GM12878 (cell line): ENCODE data around the gene NEB.

ENCODE experiments used
- CHD2 ChIP-seq: IDR thresholded peaks from 2 replicates; pipeline ENCODE4 v1.6.1; 2011; ENCODE audit warnings: low read depth, low read length, improper control_type of control experiment, borderline replicate concordance
- CREB1 ChIP-seq: IDR thresholded peaks from 2 replicates; pipeline ENCODE4 v1.6.1; 2012; ENCODE audit warnings: low read depth, mild to moderate bottlenecking, inconsistent platforms
- EED ChIP-seq: sonication (generic); IDR thresholded peaks from 2 replicates; pipeline ENCODE4 v1.6.1; 2016; ENCODE audit warnings: antibody characterized with exemption, low read depth
- FOXM1 ChIP-seq: IDR thresholded peaks from 2 replicates; pipeline ENCODE4 v1.6.1; 2012; ENCODE audit warnings: low read depth, mild to moderate bottlenecking, inconsistent platforms, low read length, moderate library complexity
- MEF2B ChIP-seq: fragments of 450-650 bp; IDR thresholded peaks from 2 replicates; pipeline ENCODE4 v1.6.1; 2018; ENCODE audit warnings: mild to moderate bottlenecking, moderate library complexity; ENCODE audit not compliant: partially characterized antibody, poor library complexity, severe bottlenecking
- POLR2A ChIP-seq: IDR thresholded peaks from 2 replicates; pipeline ENCODE4 v1.6.1; 2011; ENCODE audit warnings: low read depth, mild to moderate bottlenecking, low read length
- POLR2AphosphoS5 ChIP-seq: IDR thresholded peaks from 2 replicates; pipeline ENCODE4 v1.6.1; 2011; ENCODE audit warnings: mild to moderate bottlenecking, low read length, inconsistent platforms
- TCF12 ChIP-seq: IDR thresholded peaks from 2 replicates; pipeline ENCODE4 v1.6.1; 2011; ENCODE audit warnings: low read depth, mild to moderate bottlenecking, low read length
- ZNF274 ChIP-seq: IDR thresholded peaks from one replicate; pipeline ENCODE4 v1.8.0; 2011; ENCODE audit not compliant: insufficient read length, insufficient read depth
- ZSCAN29 ChIP-seq: fragments of 450-650 bp; IDR thresholded peaks from 2 replicates; pipeline ENCODE4 v1.6.1; 2017; ENCODE audit warnings: mild to moderate bottlenecking, moderate library complexity
- TF ChIP-seq, protein P1 (sequence below), 3 experiments: IDR thresholded peaks in 2 of 3; conservative IDR thresholded peaks in 1 of 3; 2 replicates each; pipeline ENCODE4 v1.5.1; 2011; ENCODE audit warnings: low read depth in 3 of 3, low read length in 3 of 3, mild to moderate bottlenecking in 3 of 3, control low read depth in 2 of 3, moderate library complexity in 2 of 3, inconsistent platforms in 1 of 3, mixed read lengths in 1 of 3; ENCODE audit not compliant: control insufficient read depth in 2 of 3, insufficient read depth in 1 of 3; ENCODE audit errors: extremely low read depth in 1 of 3
- TF ChIP-seq, protein P2 (sequence below): fragments of 450-650 bp; IDR thresholded peaks from 2 replicates; pipeline ENCODE4 v1.6.1; 2017; ENCODE audit warnings: mild to moderate bottlenecking, moderate library complexity
- TF ChIP-seq, protein P3 (sequence below): fragments of 450-650 bp; IDR thresholded peaks from 2 replicates; pipeline ENCODE4 v1.6.1; 2016; ENCODE audit warnings: mild to moderate bottlenecking, moderate library complexity, borderline replicate concordance

DNA sequence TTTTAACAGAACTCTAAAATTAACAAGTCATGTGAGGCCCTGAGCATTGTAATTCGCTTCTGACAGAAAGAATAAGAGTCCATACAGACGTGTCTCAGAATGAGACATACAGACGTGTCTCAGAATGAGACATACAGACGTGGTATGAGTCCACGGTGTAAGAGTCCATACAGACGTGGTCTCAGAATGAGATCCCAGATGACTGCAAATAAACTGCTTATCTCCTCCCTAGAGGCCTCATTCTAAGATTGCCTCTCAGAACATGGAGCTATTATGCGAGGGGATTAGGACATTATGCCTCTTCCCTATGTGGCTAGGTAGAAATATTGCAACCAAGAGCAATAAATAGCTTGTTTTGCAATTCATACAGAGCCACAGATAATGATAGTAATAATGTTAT, 63.9 kb downstream of the NEB start:
- TF ChIP-seq ZNF274 (no peak), TCF12 (no peak), FOXM1 (no peak), ZSCAN29 (no peak), MEF2B (no peak), EED (no peak), CHD2 (no peak), POLR2AphosphoS5 (no peak), CREB1 (no peak), POLR2A (no peak)
- TF ChIP-seq, protein P1, sequence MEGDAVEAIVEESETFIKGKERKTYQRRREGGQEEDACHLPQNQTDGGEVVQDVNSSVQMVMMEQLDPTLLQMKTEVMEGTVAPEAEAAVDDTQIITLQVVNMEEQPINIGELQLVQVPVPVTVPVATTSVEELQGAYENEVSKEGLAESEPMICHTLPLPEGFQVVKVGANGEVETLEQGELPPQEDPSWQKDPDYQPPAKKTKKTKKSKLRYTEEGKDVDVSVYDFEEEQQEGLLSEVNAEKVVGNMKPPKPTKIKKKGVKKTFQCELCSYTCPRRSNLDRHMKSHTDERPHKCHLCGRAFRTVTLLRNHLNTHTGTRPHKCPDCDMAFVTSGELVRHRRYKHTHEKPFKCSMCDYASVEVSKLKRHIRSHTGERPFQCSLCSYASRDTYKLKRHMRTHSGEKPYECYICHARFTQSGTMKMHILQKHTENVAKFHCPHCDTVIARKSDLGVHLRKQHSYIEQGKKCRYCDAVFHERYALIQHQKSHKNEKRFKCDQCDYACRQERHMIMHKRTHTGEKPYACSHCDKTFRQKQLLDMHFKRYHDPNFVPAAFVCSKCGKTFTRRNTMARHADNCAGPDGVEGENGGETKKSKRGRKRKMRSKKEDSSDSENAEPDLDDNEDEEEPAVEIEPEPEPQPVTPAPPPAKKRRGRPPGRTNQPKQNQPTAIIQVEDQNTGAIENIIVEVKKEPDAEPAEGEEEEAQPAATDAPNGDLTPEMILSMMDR (IDR thresholded peaks at IDR 0.05 in 2 of 3, conservative IDR thresholded peaks at IDR 0.05 in 1 of 3; ENCODE audit: control insufficient read depth in 2 of 3, extremely low read depth in 1 of 3, insufficient read depth in 1 of 3, low read depth in 3 of 3, low read length in 3 of 3), result no peak
- TF ChIP-seq, protein P2, sequence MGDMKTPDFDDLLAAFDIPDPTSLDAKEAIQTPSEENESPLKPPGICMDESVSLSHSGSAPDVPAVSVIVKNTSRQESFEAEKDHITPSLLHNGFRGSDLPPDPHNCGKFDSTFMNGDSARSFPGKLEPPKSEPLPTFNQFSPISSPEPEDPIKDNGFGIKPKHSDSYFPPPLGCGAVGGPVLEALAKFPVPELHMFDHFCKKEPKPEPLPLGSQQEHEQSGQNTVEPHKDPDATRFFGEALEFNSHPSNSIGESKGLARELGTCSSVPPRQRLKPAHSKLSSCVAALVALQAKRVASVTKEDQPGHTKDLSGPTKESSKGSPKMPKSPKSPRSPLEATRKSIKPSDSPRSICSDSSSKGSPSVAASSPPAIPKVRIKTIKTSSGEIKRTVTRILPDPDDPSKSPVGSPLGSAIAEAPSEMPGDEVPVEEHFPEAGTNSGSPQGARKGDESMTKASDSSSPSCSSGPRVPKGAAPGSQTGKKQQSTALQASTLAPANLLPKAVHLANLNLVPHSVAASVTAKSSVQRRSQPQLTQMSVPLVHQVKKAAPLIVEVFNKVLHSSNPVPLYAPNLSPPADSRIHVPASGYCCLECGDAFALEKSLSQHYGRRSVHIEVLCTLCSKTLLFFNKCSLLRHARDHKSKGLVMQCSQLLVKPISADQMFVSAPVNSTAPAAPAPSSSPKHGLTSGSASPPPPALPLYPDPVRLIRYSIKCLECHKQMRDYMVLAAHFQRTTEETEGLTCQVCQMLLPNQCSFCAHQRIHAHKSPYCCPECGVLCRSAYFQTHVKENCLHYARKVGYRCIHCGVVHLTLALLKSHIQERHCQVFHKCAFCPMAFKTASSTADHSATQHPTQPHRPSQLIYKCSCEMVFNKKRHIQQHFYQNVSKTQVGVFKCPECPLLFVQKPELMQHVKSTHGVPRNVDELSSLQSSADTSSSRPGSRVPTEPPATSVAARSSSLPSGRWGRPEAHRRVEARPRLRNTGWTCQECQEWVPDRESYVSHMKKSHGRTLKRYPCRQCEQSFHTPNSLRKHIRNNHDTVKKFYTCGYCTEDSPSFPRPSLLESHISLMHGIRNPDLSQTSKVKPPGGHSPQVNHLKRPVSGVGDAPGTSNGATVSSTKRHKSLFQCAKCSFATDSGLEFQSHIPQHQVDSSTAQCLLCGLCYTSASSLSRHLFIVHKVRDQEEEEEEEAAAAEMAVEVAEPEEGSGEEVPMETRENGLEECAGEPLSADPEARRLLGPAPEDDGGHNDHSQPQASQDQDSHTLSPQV, result no peak
- TF ChIP-seq, protein P3, sequence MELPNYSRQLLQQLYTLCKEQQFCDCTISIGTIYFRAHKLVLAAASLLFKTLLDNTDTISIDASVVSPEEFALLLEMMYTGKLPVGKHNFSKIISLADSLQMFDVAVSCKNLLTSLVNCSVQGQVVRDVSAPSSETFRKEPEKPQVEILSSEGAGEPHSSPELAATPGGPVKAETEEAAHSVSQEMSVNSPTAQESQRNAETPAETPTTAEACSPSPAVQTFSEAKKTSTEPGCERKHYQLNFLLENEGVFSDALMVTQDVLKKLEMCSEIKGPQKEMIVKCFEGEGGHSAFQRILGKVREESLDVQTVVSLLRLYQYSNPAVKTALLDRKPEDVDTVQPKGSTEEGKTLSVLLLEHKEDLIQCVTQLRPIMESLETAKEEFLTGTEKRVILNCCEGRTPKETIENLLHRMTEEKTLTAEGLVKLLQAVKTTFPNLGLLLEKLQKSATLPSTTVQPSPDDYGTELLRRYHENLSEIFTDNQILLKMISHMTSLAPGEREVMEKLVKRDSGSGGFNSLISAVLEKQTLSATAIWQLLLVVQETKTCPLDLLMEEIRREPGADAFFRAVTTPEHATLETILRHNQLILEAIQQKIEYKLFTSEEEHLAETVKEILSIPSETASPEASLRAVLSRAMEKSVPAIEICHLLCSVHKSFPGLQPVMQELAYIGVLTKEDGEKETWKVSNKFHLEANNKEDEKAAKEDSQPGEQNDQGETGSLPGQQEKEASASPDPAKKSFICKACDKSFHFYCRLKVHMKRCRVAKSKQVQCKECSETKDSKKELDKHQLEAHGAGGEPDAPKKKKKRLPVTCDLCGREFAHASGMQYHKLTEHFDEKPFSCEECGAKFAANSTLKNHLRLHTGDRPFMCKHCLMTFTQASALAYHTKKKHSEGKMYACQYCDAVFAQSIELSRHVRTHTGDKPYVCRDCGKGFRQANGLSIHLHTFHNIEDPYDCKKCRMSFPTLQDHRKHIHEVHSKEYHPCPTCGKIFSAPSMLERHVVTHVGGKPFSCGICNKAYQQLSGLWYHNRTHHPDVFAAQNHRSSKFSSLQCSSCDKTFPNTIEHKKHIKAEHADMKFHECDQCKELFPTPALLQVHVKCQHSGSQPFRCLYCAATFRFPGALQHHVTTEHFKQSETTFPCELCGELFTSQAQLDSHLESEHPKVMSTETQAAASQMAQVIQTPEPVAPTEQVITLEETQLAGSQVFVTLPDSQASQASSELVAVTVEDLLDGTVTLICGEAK, result no peak
